GM12865 (cell line): ENCODE results near the gene RNASE7.

Source experiments
- DNase-seq: peaks from one replicate; pipeline ENCODE4 v3.0.0; 2010; ENCODE audit warnings: low read depth
- H3K4me3 ChIP-seq: 2 replicates; pipeline ENCODE4 v1.5.1; 2011; ENCODE audit warnings: mild to moderate bottlenecking, low read depth, low read length, control low read depth
- CTCF ChIP-seq: IDR thresholded peaks from 2 replicates; pipeline ENCODE4 v1.5.1; 2011; ENCODE audit warnings: low read length, control low read depth, low read depth, inconsistent platforms; ENCODE audit not compliant: insufficient read depth; ENCODE audit errors: missing control alignments

RNASE7 gene

GRCh38 chr14:21022686-21023085 is 19.5 kb upstream of the RNASE7 start:
- TF ChIP-seq CTCF, result no peak
- no peak for DNase-seq
- H3K4me3 ChIP-seq, result no peak overlapping the region

DNA sequence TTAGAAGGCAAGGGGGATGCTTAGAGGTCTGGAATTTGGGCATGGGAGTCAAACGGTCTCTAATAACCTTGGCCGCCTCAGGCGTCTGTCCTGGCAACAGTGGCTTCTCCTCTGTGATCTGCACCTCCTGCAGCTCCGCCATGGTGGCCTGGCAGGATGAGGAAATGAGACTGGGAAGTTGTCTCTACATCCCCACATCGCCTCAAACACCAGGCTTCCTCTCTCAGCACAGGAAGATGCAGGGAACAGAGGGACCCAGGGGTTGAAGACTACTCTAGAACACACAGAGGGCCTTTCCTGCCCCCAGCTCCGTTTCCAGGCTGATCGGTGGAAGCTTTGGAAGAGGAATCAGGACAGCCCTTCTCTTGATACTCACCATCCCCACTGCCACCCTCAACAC is 19.0 kb upstream of the RNASE7 start:
- DNase-seq, result no peak
- TF ChIP-seq CTCF, result no peak
- H3K4me3 ChIP-seq, result no peak overlapping the region

DNA sequence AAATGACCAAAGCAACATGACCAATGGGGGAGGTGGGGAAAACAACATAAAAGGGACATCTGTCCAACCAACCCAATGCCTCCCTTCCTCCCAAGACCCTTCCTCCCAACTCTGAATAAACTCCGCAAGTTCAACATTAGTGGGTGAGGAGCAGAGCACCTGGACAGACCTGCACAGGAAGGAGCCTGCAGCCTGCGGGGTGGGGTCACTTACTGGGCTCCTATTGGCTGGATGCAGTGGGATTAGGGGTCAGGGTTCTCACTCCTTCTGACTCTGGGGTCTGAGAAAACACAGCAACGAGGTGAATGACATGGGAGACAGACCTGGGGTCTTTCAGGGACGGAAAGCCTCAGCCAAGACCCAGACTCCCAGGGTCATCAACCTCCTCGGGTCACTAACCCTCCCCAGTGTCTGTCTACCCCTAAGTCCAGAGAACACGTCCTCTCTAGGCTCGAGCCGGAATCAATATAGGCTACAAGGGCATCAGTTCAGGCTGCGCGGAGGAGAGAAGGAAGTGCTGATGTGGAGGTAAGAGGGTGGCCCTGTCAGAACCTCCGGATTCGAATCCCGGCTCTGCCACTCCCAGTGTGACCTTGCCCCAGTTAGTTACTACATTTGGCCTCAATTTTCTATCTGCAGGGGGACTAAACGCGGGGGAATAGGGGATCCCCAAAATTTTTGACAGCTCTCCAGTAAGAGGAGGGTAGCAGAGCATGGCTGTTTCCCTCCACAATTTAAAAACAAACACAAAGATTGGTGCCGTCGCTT is 18.2 kb upstream of the RNASE7 start:
- H3K4me3 ChIP-seq, result no peak overlapping the region
- DNase-seq, result no peak
- no peak for TF ChIP-seq CTCF

- TF ChIP-seq CTCF, result no peak
- H3K4me3 ChIP-seq, result no peak within 1 kb of the TSS
- peak; percentile 10 for DNase-seq
Measured at GRCh38 chr14:21024585-21025370, 17.4 kb upstream of the RNASE7 start, which contains the start of gene NDRG2. Gene NDRG2, minus strand, starts transcription at chr14:21025061. Its CDS starts 1,746 bp downstream, at chr14:21023315.

DNA sequence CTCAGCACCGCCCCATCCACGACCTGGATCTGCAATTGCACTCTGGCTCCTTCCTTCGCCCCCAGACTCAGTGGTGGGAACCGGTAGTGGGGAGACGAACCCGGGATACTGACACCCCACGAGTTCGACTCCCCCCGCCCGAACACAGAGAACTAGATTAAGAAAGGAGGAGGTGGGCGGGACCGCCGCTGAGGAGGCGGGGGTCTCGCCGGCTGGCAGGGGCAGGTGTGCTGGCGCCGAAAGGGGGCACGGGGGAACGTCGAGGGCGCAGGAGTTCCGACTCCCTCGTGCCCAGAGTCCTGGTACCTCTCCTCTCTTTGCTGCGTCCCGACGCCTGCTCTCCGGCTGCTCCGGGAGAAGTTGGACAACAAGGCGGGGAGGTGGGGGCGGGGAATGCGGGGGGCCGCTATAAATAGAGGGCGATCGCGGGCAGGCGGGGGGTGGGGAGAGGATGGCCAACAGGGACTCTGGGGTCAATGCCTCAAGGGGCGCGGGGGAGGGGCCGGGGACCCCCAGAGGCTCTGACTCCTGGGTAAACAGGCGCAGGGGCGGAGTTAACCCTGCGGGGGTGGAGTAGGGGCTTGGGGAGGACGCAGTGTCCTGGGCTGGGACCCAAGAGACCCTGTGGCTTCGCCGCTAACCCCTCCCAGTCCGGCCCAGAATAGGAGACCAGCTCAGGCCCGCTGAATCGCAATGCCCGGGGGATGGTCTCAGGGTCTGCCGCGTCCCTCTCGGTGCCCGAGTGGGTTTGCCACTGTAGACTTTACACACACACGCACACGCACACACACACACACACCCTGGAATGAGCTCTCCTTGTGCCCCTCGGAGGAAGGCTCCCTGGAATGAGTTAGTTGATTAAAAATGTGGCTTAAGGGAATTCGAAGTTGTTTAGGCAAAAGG is 16.5 kb upstream of the RNASE7 start:
- DNase-seq, result no peak
- TF ChIP-seq CTCF, result no peak
- no peak overlapping the region for H3K4me3 ChIP-seq

DNA sequence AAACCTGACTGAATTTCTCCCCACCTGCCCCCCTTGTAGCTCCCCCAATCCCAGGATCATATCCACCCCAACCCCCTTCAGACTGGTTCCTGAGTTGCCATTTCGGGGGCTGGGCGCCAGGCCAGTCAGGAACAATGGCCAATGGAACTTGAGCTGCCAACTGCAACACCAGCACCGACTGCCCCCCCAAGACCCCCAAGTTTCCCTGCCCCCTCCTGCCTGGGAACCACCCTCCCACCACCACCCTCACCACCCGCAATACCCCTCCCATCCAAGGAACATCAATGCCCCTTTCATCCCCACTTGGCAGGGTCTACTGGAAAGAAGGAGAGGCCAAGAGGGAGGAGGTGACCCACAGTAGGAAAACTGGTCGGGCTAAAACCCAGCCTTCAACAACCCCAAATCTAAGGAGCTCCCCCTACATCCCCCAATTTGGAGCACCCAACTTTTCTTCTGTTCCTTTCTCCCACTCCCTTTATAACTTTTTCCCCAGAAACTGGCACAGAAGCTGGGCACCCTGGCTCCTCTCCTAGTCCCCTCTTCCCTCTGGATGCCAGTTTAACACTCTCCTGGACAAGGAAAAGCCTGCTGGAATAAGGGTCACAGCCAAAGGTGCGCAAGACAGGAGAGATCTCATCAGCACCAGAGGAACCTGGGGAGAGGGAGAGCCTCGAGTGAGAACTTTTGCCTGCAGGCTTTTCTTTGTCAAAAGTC is 15.7 kb upstream of the RNASE7 start:
- H3K4me3 ChIP-seq, result no peak overlapping the region
- DNase-seq, result no peak
- TF ChIP-seq CTCF, result no peak
